ENCODE measurements around the gene SFT2D3. TPM values are rescaled to one million over a fixed set of nuclear protein-coding genes. Genes with fewer than 3 reads are reported as not detected.

SFT2D3 gene
- total and polyA plus RNA-seq, 9 of the 15 experiments (the other 6 are each of a cell fraction or from before 2014, with no cell fraction given), result 7.5 to 9.9 (median 8.9) TPM; not detected in 2

DNA sequence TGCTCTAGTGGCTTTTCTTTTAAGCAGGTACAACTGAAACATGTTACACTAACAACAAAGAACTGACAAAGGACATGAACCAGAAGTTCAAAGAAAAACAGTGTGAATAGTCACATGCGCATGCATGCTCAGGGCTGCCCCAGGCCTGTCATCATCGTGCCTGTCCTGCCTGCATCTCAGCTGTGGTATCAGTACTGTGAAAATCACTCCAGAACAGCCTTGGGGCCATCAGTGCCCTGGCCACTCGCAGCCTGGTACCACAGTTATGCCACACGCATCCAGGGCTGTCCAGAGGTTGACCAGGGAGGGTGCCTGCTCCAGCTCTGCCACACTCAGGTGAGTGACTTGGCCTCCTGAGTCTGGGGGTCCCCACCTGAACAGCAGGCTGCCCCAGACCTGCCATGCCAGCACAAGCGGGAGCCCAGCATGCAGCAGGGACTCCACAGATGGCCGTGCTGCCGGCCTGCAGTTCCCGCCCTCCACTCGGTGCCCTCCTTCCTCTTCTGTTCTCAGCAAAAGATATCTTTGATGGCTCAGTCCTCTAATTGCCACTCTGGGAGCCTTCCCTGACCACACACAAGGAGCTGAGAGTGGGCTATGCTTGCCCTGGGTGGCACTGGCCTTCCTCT, 38.2 kb upstream of the SFT2D3 start:
- ChIA-PET POLR2A (interaction anchor here (1.0 kb wide), 1 partner anchor 14 kb away, joined by 5 read pairs; no protein-coding TSS in a partner anchor), CTCF (ENCODE audit: low intra/inter-chr PET ratio) (no interaction called here)
- H3K79me2 ChIP-seq (ENCODE audit: control insufficient read depth, insufficient read depth, low read length), result no peaks in the 10 kb centered on the region
- H3K27me3 ChIP-seq (ENCODE audit: control insufficient read depth in 2 of 2, insufficient read depth in 2 of 2, low read length in 2 of 2), result peaks cover 38 to 50% of the 10 kb centered on the region in 2 experiments
- no peaks in the 10 kb centered on the region for H3K36me3 ChIP-seq (ENCODE audit: control insufficient read depth, insufficient read depth, low read length)
- DNase-seq (ENCODE audit: extremely low read depth in 1 of 4, low spot score in 3 of 4) (no peak), ATAC-seq (no peak), FAIRE-seq (no peak)
- no peaks in the 10 kb centered on the region for H3K9me1 ChIP-seq (ENCODE audit: control insufficient read depth, insufficient read depth, low read length)
- H3K9me3 ChIP-seq (replicated peaks; ENCODE audit: control insufficient read depth, insufficient read depth, low read depth, low read length), result no peaks in the 10 kb centered on the region; the same call in 1 of the 2 replicates
- peaks cover 2 to 8% of the 10 kb centered on the region in 2 experiments; a peak in 3 of 5 replicates for H3K4me1 ChIP-seq (replicated peaks in 1 of 2; ENCODE audit: control insufficient read depth in 2 of 2, insufficient read depth in 2 of 2, low read length in 2 of 2)
- in situ Hi-C loops (cut with MboI) (no loop called here), intact Hi-C loops (cut with micrococcal nuclease) (no loop called here)
- 0 out of 4 replicates have a peak overlapping the region, but pooled peaks of 1 of the 2 experiments have one; percentile 28 for H3K9ac ChIP-seq (ENCODE audit: insufficient read depth in 1 of 2, low read depth in 2 of 2, low read length in 2 of 2)
- H2AFZ ChIP-seq (ENCODE audit: low read depth, low read length), result no peak overlapping the region
- no peak overlapping the region for H3K27ac ChIP-seq (ENCODE audit: extremely low read depth, low read depth, low read length)
- BruUV-seq (replicated peaks), result no TSS peak
- H3K4me3 ChIP-seq, result no peak overlapping the region
- 15% methylated on average over 9 of the region's 9 CpGs for WGBS (ENCODE audit: insufficient coverage, low coverage, missing lambda C conversion rate)
- H4K20me1 ChIP-seq (replicated peaks; ENCODE audit: control insufficient read depth, insufficient read depth, low read length), result no peaks in the 10 kb centered on the region; the same call in 1 of the 2 replicates
- H3K4me2 ChIP-seq (ENCODE audit: insufficient read depth, low read length), result no peak overlapping the region
- TF ChIP-seq POLR2H (tag; IDR thresholded peaks at IDR 0.05; ENCODE audit: low read depth) (no peak), ZBTB11 (CRISPR knock-in tag; IDR thresholded peaks at IDR 0.05) (no peak), MAZ (CRISPR knock-in tag; conservative IDR thresholded peaks at IDR 0.05 in 1 of 2, IDR thresholded peaks at IDR 0.05 in 1 of 2) (no peak), PPARD (CRISPR knock-in tag; IDR thresholded peaks at IDR 0.05) (no peak), ZKSCAN8 (CRISPR knock-in tag; IDR thresholded peaks at IDR 0.05) (no peak), RNF2 (IDR thresholded peaks at IDR 0.05) (no peak), TFAM (CRISPR knock-in tag; conservative IDR thresholded peaks at IDR 0.05) (no peak), XRCC4 (IDR thresholded peaks at IDR 0.05; ENCODE audit: extremely low read depth, insufficient read depth, insufficient read length) (no peak), ESRRB (CRISPR knock-in tag; IDR thresholded peaks at IDR 0.05; ENCODE audit: borderline replicate concordance) (no peak)
- TF ChIP-seq, protein P1, sequence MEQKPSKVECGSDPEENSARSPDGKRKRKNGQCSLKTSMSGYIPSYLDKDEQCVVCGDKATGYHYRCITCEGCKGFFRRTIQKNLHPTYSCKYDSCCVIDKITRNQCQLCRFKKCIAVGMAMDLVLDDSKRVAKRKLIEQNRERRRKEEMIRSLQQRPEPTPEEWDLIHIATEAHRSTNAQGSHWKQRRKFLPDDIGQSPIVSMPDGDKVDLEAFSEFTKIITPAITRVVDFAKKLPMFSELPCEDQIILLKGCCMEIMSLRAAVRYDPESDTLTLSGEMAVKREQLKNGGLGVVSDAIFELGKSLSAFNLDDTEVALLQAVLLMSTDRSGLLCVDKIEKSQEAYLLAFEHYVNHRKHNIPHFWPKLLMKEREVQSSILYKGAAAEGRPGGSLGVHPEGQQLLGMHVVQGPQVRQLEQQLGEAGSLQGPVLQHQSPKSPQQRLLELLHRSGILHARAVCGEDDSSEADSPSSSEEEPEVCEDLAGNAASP (IDR thresholded peaks at IDR 0.05), result no peak
- TF ChIP-seq, protein P2, sequence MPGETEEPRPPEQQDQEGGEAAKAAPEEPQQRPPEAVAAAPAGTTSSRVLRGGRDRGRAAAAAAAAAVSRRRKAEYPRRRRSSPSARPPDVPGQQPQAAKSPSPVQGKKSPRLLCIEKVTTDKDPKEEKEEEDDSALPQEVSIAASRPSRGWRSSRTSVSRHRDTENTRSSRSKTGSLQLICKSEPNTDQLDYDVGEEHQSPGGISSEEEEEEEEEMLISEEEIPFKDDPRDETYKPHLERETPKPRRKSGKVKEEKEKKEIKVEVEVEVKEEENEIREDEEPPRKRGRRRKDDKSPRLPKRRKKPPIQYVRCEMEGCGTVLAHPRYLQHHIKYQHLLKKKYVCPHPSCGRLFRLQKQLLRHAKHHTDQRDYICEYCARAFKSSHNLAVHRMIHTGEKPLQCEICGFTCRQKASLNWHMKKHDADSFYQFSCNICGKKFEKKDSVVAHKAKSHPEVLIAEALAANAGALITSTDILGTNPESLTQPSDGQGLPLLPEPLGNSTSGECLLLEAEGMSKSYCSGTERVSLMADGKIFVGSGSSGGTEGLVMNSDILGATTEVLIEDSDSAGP (CRISPR knock-in tag; IDR thresholded peaks at IDR 0.05), result no peak
- TF ChIP-seq, protein P3, sequence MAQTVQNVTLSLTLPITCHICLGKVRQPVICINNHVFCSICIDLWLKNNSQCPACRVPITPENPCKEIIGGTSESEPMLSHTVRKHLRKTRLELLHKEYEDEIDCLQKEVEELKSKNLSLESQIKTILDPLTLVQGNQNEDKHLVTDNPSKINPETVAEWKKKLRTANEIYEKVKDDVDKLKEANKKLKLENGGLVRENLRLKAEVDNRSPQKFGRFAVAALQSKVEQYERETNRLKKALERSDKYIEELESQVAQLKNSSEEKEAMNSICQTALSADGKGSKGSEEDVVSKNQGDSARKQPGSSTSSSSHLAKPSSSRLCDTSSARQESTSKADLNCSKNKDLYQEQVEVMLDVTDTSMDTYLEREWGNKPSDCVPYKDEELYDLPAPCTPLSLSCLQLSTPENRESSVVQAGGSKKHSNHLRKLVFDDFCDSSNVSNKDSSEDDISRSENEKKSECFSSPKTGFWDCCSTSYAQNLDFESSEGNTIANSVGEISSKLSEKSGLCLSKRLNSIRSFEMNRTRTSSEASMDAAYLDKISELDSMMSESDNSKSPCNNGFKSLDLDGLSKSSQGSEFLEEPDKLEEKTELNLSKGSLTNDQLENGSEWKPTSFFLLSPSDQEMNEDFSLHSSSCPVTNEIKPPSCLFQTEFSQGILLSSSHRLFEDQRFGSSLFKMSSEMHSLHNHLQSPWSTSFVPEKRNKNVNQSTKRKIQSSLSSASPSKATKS (CRISPR knock-in tag; IDR thresholded peaks at IDR 0.05), result no peak

All from K562 (cell line).